GM12873 (cell line): ENCODE measurements around the gene SLIT3.

Experiments used
- CTCF ChIP-seq: IDR thresholded peaks from 2 replicates; pipeline ENCODE4 v1.5.1; 2012; ENCODE audit warnings: low read depth, mild to moderate bottlenecking, moderate library complexity, low read length, control low read depth; ENCODE audit not compliant: insufficient read depth; ENCODE audit errors: missing control alignments

The SLIT3 gene

DNA sequence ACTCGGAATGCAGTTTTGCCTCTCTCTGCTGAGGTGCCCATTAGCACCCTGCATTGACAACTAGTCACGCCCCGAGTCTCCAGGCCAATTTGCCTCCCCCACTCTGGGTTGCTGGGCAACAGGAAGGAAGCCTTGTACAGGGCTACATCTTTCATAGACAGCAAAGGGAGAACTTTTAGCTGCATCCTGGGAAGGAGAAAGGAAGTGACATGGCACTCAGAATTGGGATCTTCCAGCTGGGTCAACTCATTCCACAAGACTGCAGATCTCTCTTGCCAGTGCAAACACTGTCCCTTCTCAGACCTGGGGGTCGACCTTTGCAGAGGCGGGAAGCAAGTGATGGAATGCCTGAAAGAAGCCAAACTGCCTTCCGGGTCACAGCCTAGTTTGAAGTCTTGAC lies 282.0 kb downstream of the SLIT3 start:
- TF ChIP-seq CTCF: no peak

- no peak for TF ChIP-seq CTCF
Measured at GRCh38 chr5:169015991-169016390, 284.9 kb downstream of the SLIT3 start.

GRCh38 chr5:169013846-169014245 lies 287.1 kb downstream of the SLIT3 start:
- TF ChIP-seq CTCF: no peak

GRCh38 chr5:169013208-169013728 lies 287.7 kb downstream of the SLIT3 start:
- TF ChIP-seq CTCF: no peak

DNA sequence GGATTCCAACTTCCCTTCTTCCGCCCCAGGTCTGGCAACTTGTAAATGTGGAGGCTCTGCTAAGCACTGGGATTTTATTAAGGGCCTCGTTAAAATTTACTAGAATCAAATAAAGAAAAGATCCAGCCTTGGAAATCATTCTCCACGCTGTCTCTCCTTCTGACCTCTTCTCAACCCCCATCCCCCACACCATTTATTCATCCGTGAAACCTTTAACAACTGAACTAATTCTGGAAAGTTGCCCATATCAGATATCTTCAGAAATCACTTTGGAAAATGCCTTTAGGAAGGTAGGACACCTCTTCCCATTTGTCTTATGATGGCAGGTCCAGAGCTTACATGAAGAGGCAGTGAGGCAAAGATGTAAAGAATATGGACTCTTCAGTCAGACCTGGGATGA lies 288.5 kb downstream of the SLIT3 start:
- TF ChIP-seq CTCF: no peak

DNA sequence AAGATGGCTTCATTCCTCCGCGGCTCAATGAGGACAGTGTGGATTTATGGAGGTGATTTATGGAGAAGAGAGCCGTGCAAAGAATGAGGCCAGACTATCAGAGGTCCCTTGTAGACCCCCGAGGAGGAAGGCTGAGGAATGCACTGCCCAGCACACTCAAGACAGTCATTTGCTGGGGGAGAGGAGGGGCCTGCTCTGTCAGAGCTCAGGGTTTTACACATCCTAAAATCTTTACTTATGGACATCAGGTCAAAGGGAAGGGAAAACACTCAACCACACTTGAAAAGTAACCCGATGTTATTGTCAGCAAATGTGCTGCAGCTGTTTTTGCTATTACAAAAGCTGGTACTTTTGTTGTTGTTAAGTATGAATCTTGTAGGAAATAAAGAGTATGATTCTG lies 289.5 kb downstream of the SLIT3 start:
- no peak for TF ChIP-seq CTCF

DNA sequence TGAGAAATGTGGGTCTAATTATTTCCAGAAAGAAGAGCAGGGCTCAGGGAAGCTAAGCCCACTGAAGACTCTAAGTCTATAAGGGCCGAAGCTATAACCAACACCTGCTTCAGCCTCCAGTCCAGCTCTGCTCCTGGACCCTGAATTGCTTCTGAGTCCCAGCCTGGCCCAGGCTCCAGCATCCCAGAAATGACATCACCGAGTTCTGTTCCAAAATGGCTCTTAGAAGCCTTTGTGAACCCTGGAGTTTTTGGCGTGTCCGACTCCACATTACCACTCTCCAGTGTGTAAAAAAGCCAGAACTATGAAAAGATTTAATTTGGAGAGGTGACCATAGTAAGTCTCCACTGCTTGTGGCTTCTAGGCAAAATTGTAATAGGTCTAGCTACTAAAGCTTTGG lies 289.9 kb downstream of the SLIT3 start:
- TF ChIP-seq CTCF: no peak

DNA sequence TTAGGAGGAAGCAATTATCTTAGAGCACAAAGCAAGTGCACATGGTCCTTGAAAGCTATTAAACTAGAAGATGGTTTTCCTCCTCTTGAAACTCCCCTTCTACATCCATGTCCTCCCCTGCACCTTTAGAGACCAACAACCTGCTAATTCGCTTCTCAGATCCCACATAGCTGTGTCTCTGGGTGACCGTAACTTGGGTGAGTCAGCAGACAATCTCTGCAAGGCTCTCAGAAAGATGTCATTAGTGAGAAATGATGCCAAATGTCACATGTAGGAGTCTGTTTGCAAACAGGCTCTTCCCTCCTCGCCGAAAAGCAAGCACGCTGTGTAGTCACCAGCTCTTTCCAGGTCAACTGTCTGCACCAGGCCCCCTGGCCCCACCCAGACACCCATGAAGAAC lies 291.8 kb downstream of the SLIT3 start:
- TF ChIP-seq CTCF: no peak
